Measurements from ENCODE around the gene FAM25G.
"Not testable (repeated sequence)": the region's sequence is repeated elsewhere in the genome, so short reads cannot be mapped to it uniquely, and the experiment has no call there.

FAM25G gene

GRCh38 chr10:47456079-47456785, 35.3 kb downstream of the FAM25G start:
- DNase-seq = no peak
- H3K27ac ChIP-seq (ENCODE audit: insufficient read depth, low read length, poor library complexity, severe bottlenecking) = no peak overlapping the region
- no peaks in the 10 kb centered on the region for H3K27me3 ChIP-seq (replicated peaks; ENCODE audit: control insufficient read depth, insufficient read depth, low read length, poor library complexity, severe bottlenecking)
- H3K36me3 ChIP-seq (ENCODE audit: control insufficient read depth, insufficient read depth, low read length) = no peaks in the 10 kb centered on the region
- H3K9me3 ChIP-seq (ENCODE audit: control insufficient read depth, low read length) = no peaks in the 10 kb centered on the region
- no peaks in the 10 kb centered on the region for H3K4me1 ChIP-seq (ENCODE audit: control insufficient read depth, insufficient read depth, low read length, poor library complexity, severe bottlenecking)
- H3K4me3 ChIP-seq (ENCODE audit: insufficient read depth, low read depth, low read length, poor library complexity, severe bottlenecking) = no peak overlapping the region

- H3K27ac ChIP-seq (ENCODE audit: insufficient read depth, low read length, poor library complexity, severe bottlenecking); H3K9me3 ChIP-seq (ENCODE audit: control insufficient read depth, low read length); H3K4me3 ChIP-seq (ENCODE audit: insufficient read depth, low read depth, low read length, poor library complexity, severe bottlenecking); H3K27me3 ChIP-seq (replicated peaks; ENCODE audit: control insufficient read depth, insufficient read depth, low read length, poor library complexity, severe bottlenecking); H3K36me3 ChIP-seq (ENCODE audit: control insufficient read depth, insufficient read depth, low read length); H3K4me1 ChIP-seq (ENCODE audit: control insufficient read depth, insufficient read depth, low read length, poor library complexity, severe bottlenecking); DNase-seq: not testable (repeated sequence)
Observed at GRCh38 chr10:47455350-47456078, 36.0 kb downstream of the FAM25G start.

GRCh38 chr10:47454780-47455058, 36.8 kb downstream of the FAM25G start:
- Histone ChIP-seq H3K4me3 (ENCODE audit: insufficient read depth, low read depth, low read length, poor library complexity, severe bottlenecking) (no peak overlapping the region), H3K27ac (ENCODE audit: insufficient read depth, low read length, poor library complexity, severe bottlenecking) (no peak overlapping the region), H3K27me3 (replicated peaks; ENCODE audit: control insufficient read depth, insufficient read depth, low read length, poor library complexity, severe bottlenecking) (no peaks in the 10 kb centered on the region), H3K4me1 (ENCODE audit: control insufficient read depth, insufficient read depth, low read length, poor library complexity, severe bottlenecking) (no peaks in the 10 kb centered on the region), H3K9me3 (ENCODE audit: control insufficient read depth, low read length) (no peaks in the 10 kb centered on the region), H3K36me3 (ENCODE audit: control insufficient read depth, insufficient read depth, low read length) (no peaks in the 10 kb centered on the region)
- no peak for DNase-seq

- no peak overlapping the region for H3K4me3 ChIP-seq (ENCODE audit: insufficient read depth, low read depth, low read length, poor library complexity, severe bottlenecking)
- no peaks in the 10 kb centered on the region for H3K27me3 ChIP-seq (replicated peaks; ENCODE audit: control insufficient read depth, insufficient read depth, low read length, poor library complexity, severe bottlenecking)
Observed at GRCh38 chr10:47454008-47454779, 37.3 kb downstream of the FAM25G start.

GRCh38 chr10:47453141-47454007, 38.1 kb downstream of the FAM25G start:
- no peak for DNase-seq
- no peaks in the 10 kb centered on the region for H3K4me1 ChIP-seq (ENCODE audit: control insufficient read depth, insufficient read depth, low read length, poor library complexity, severe bottlenecking)
- no peaks in the 10 kb centered on the region for H3K27me3 ChIP-seq (replicated peaks; ENCODE audit: control insufficient read depth, insufficient read depth, low read length, poor library complexity, severe bottlenecking)
- H3K4me3 ChIP-seq (ENCODE audit: insufficient read depth, low read depth, low read length, poor library complexity, severe bottlenecking) = no peak overlapping the region
- H3K9me3 ChIP-seq (ENCODE audit: control insufficient read depth, low read length) = no peaks in the 10 kb centered on the region
- H3K36me3 ChIP-seq (ENCODE audit: control insufficient read depth, insufficient read depth, low read length) = no peaks in the 10 kb centered on the region
- no peak overlapping the region for H3K27ac ChIP-seq (ENCODE audit: insufficient read depth, low read length, poor library complexity, severe bottlenecking)

More at GRCh38 chr10:47454008-47454779, 37.3 kb downstream of the FAM25G start:
- DNase-seq = no peak
- Histone ChIP-seq H3K36me3 (ENCODE audit: control insufficient read depth, insufficient read depth, low read length) (no peaks in the 10 kb centered on the region), H3K27ac (ENCODE audit: insufficient read depth, low read length, poor library complexity, severe bottlenecking) (no peak overlapping the region), H3K9me3 (ENCODE audit: control insufficient read depth, low read length) (no peaks in the 10 kb centered on the region), H3K4me1 (ENCODE audit: control insufficient read depth, insufficient read depth, low read length, poor library complexity, severe bottlenecking) (no peaks in the 10 kb centered on the region)

GRCh38 chr10:47452495-47453140, 38.9 kb downstream of the FAM25G start:
- DNase-seq = no peak
- H3K9me3 ChIP-seq (ENCODE audit: control insufficient read depth, low read length) = no peaks in the 10 kb centered on the region
- H3K4me3 ChIP-seq (ENCODE audit: insufficient read depth, low read depth, low read length, poor library complexity, severe bottlenecking) = no peak overlapping the region
- H3K27me3 ChIP-seq (replicated peaks; ENCODE audit: control insufficient read depth, insufficient read depth, low read length, poor library complexity, severe bottlenecking) = no peaks in the 10 kb centered on the region
- no peaks in the 10 kb centered on the region for H3K4me1 ChIP-seq (ENCODE audit: control insufficient read depth, insufficient read depth, low read length, poor library complexity, severe bottlenecking)
- no peaks in the 10 kb centered on the region for H3K36me3 ChIP-seq (ENCODE audit: control insufficient read depth, insufficient read depth, low read length)
- no peak overlapping the region for H3K27ac ChIP-seq (ENCODE audit: insufficient read depth, low read length, poor library complexity, severe bottlenecking)

GRCh38 chr10:47451998-47452494, 39.5 kb downstream of the FAM25G start:
- no peaks in the 10 kb centered on the region for H3K27me3 ChIP-seq (replicated peaks; ENCODE audit: control insufficient read depth, insufficient read depth, low read length, poor library complexity, severe bottlenecking)

GRCh38 chr10:47451273-47451997, 40.1 kb downstream of the FAM25G start:
- Histone ChIP-seq H3K4me3 (ENCODE audit: insufficient read depth, low read depth, low read length, poor library complexity, severe bottlenecking) (no peak overlapping the region), H3K9me3 (ENCODE audit: control insufficient read depth, low read length) (no peaks in the 10 kb centered on the region), H3K27me3 (replicated peaks; ENCODE audit: control insufficient read depth, insufficient read depth, low read length, poor library complexity, severe bottlenecking) (no peaks in the 10 kb centered on the region), H3K27ac (ENCODE audit: insufficient read depth, low read length, poor library complexity, severe bottlenecking) (no peak overlapping the region), H3K4me1 (ENCODE audit: control insufficient read depth, insufficient read depth, low read length, poor library complexity, severe bottlenecking) (no peaks in the 10 kb centered on the region), H3K36me3 (ENCODE audit: control insufficient read depth, insufficient read depth, low read length) (no peaks in the 10 kb centered on the region)
- DNase-seq = no peak

More at GRCh38 chr10:47451998-47452494, 39.5 kb downstream of the FAM25G start:
- H3K27ac ChIP-seq (ENCODE audit: insufficient read depth, low read length, poor library complexity, severe bottlenecking) = no peak overlapping the region
- no peak overlapping the region for H3K4me3 ChIP-seq (ENCODE audit: insufficient read depth, low read depth, low read length, poor library complexity, severe bottlenecking)
- DNase-seq = no peak
- no peaks in the 10 kb centered on the region for H3K4me1 ChIP-seq (ENCODE audit: control insufficient read depth, insufficient read depth, low read length, poor library complexity, severe bottlenecking)
- no peaks in the 10 kb centered on the region for H3K36me3 ChIP-seq (ENCODE audit: control insufficient read depth, insufficient read depth, low read length)
- H3K9me3 ChIP-seq (ENCODE audit: control insufficient read depth, low read length) = no peaks in the 10 kb centered on the region

GRCh38 chr10:47450442-47450841, 41.1 kb downstream of the FAM25G start:
- DNase-seq = no peak
- H3K9me3 ChIP-seq (ENCODE audit: control insufficient read depth, low read length) = no peaks in the 10 kb centered on the region
- no peak overlapping the region for H3K4me3 ChIP-seq (ENCODE audit: insufficient read depth, low read depth, low read length, poor library complexity, severe bottlenecking)
- no peaks in the 10 kb centered on the region for H3K36me3 ChIP-seq (ENCODE audit: control insufficient read depth, insufficient read depth, low read length)
- no peak overlapping the region for H3K27ac ChIP-seq (ENCODE audit: insufficient read depth, low read length, poor library complexity, severe bottlenecking)
- H3K27me3 ChIP-seq (replicated peaks; ENCODE audit: control insufficient read depth, insufficient read depth, low read length, poor library complexity, severe bottlenecking) = no peaks in the 10 kb centered on the region
- H3K4me1 ChIP-seq (ENCODE audit: control insufficient read depth, insufficient read depth, low read length, poor library complexity, severe bottlenecking) = no peaks in the 10 kb centered on the region
